Liver (tissue), 9 donors: ENCODE results near the gene OR2M3. TPM values are rescaled to one million over a fixed set of nuclear protein-coding genes. Genes with fewer than 3 reads are reported as not detected.
A peak's percentile ranks its signal among the peaks of the same experiment; 100 is the strongest.
"Not testable (repeated sequence)": the region's sequence is repeated elsewhere in the genome, so short reads cannot be mapped to it uniquely, and the experiment has no call there.

ENCODE experiments used
- DNase-seq: peaks from one replicate; pipeline ENCODE4 v3.0.0-alpha.2; 2017; ENCODE audit warnings: low spot score
- H3K27ac ChIP-seq, 2 donors: one replicate each; pipeline ENCODE4 v1.7.0; 2013; ENCODE audit warnings: inconsistent platforms in 2 of 2, low read length in 2 of 2, control low read depth in 1 of 2, low read depth in 1 of 2, mild to moderate bottlenecking in 1 of 2
- H3K27me3 ChIP-seq, 4 donors: one replicate each; pipeline versions ENCODE4 v1.6.1 to v1.7.0; 2013; ENCODE audit warnings: low read length in 3 of 4, inconsistent platforms in 1 of 4, mild to moderate bottlenecking in 1 of 4, moderate library complexity in 1 of 4; ENCODE audit not compliant: control insufficient read depth in 4 of 4, insufficient read depth in 4 of 4
- H3K36me3 ChIP-seq, 4 donors: one replicate each; pipeline versions ENCODE4 v1.6.1 to v1.7.0; 2013; ENCODE audit warnings: low read length in 3 of 4, mild to moderate bottlenecking in 3 of 4, low read depth in 1 of 4, moderate library complexity in 1 of 4; ENCODE audit not compliant: control insufficient read depth in 4 of 4, insufficient read depth in 3 of 4
- H3K4me1 ChIP-seq, 4 donors: one replicate each; pipeline versions ENCODE4 v1.6.1 to v1.7.0; 2013; ENCODE audit warnings: low read length in 3 of 4, mild to moderate bottlenecking in 3 of 4, moderate library complexity in 1 of 4; ENCODE audit not compliant: control insufficient read depth in 4 of 4, insufficient read depth in 4 of 4
- H3K4me3 ChIP-seq, 3 donors: one replicate each; pipeline versions ENCODE4 v1.6.1 to v1.7.0; 2013; ENCODE audit warnings: low read length in 3 of 3, control low read depth in 1 of 3, low read depth in 1 of 3, mild to moderate bottlenecking in 1 of 3
- H3K9ac ChIP-seq, 2 donors: one replicate each; pipeline ENCODE4 v1.7.0; 2013; ENCODE audit warnings: low read length in 2 of 2, mild to moderate bottlenecking in 2 of 2, moderate library complexity in 2 of 2, control low read depth in 1 of 2, low read depth in 1 of 2
- H3K9me3 ChIP-seq, 4 donors: one replicate each; pipeline versions ENCODE4 v1.6.1 to v1.7.0; 2013; ENCODE audit warnings: low read length in 3 of 4; ENCODE audit not compliant: control insufficient read depth in 4 of 4
- ATF3 ChIP-seq: IDR thresholded peaks from 2 replicates; pipeline ENCODE4 v1.6.1; 2016; ENCODE audit warnings: antibody characterized with exemption
- CTCF ChIP-seq: fragments of 150-350 bp; IDR thresholded peaks from 2 replicates; pipeline ENCODE4 v1.5.1; 2017; ENCODE audit warnings: improper control_type of control experiment, low read depth, low read length; ENCODE audit not compliant: missing input control
- EGR1 ChIP-seq, 2 donors: IDR thresholded peaks; 2 replicates each; pipeline ENCODE4 v1.6.1; 2016 to 2018; ENCODE audit warnings: antibody characterized with exemption in 2 of 2, low read depth in 2 of 2
- FOXA1 ChIP-seq: IDR thresholded peaks from 2 replicates; pipeline ENCODE4 v1.6.1; 2016; ENCODE audit warnings: antibody characterized with exemption
- HNF4A ChIP-seq, 2 donors: conservative IDR thresholded peaks; 2 replicates each; pipeline ENCODE4 v1.6.1; 2016; ENCODE audit warnings: antibody characterized with exemption in 2 of 2, mild to moderate bottlenecking in 2 of 2
- RAD21 ChIP-seq, 2 donors: IDR thresholded peaks; 2 replicates each; pipeline ENCODE4 v1.6.1; 2016; ENCODE audit warnings: antibody characterized with exemption in 2 of 2, mild to moderate bottlenecking in 2 of 2
- SP1 ChIP-seq: IDR thresholded peaks from 2 replicates; pipeline ENCODE4 v1.6.1; 2018; ENCODE audit warnings: antibody characterized with exemption, mild to moderate bottlenecking
- WGBS: extraction: QIAGEN DNeasy Blood & Tissue Kit; methylation state at CpG from one replicate; pipeline ENCODE4 v1.1.7; 2013; 5-methylcytosine and 5-hydroxymethylcytosine counted together
- polyA plus RNA-seq, 2 donors: library from polyadenylated mRNA; stranded (reverse) in 1 of 2; unstranded in 1 of 2; fragments of 200-250 nt in 1 of 2; fragments of >200 nt in 1 of 2; fragmentation: Nextera tagmentation in 1 of 2; extraction: Ambion mirVana in 1 of 2; gene quantifications; one replicate each; pipeline versions ENCODE4 v1.2.1 to v1.2.3, GENCODE V29; 2013 to 2015
- total RNA-seq, 2 donors: library from RNA; depleted of rRNA; stranded (reverse); fragments of >200 nt; gene quantifications; one replicate each; pipeline ENCODE4 v1.2.3, GENCODE V29; 2014
- donor health status: healthy.
- donor health status: healthy.
- donor health status: healthy.
- donor health status: healthy.
- donor health status: healthy.

Gene OR2M3
- total and polyA plus RNA-seq, 4 donors, result not detected

- H3K4me3 ChIP-seq, result no peak overlapping the region
- H3K27me3 ChIP-seq, result peaks cover 0 to 2% (median 0%) of the 10 kb centered on the region in 4 donors
- TF ChIP-seq FOXA1 (no peak), ATF3 (no peak), EGR1 (IDR thresholded peaks at IDR 0.05; ENCODE audit: low read depth in 2 of 2) (no peak)
- no peaks in the 10 kb centered on the region for H3K4me1 ChIP-seq
- H3K27ac ChIP-seq, result no peak overlapping the region
- DNase-seq, result no peak
- WGBS, result 84% methylated on average over 9 of the region's 9 CpGs
- H3K9me3 ChIP-seq, result no peaks in the 10 kb centered on the region
- H3K36me3 ChIP-seq, result no peaks in the 10 kb centered on the region
- H3K9ac ChIP-seq, result no peak overlapping the region
Measured at GRCh38 chr1:248239478-248239877, 42.4 kb downstream of the OR2M3 start.

GRCh38 chr1:248243204-248243603, 46.1 kb downstream of the OR2M3 start:
- WGBS, result 14% methylated on average over 14 of the region's 14 CpGs
- peaks cover 0 to 2% (median 0%) of the 10 kb centered on the region in 4 donors for H3K27me3 ChIP-seq
- no peaks in the 10 kb centered on the region for H3K9me3 ChIP-seq
- no peaks in the 10 kb centered on the region for H3K36me3 ChIP-seq
- TF ChIP-seq ATF3 (no peak), HNF4A (conservative IDR thresholded peaks at IDR 0.05) (no peak), RAD21 (IDR thresholded peaks at IDR 0.05) (peak; percentile 45 to 65), SP1 (no peak), CTCF (peak; percentile 48)
- H3K4me1 ChIP-seq, result no peaks in the 10 kb centered on the region
- no peak overlapping the region for H3K9ac ChIP-seq
- H3K27ac ChIP-seq, result no peak overlapping the region
- DNase-seq, result no peak
- no peak overlapping the region for H3K4me3 ChIP-seq

- H3K36me3 ChIP-seq, H3K4me1 ChIP-seq, DNase-seq, H3K27me3 ChIP-seq, H3K9ac ChIP-seq, H3K27ac ChIP-seq, H3K9me3 ChIP-seq, H3K4me3 ChIP-seq: not testable (repeated sequence)
- 55% methylated on average over 1 of the region's 1 CpG for WGBS
Measured at GRCh38 chr1:248259309-248259708, 62.2 kb downstream of the OR2M3 start.

Other genes starting within 250 kb of the OR2M3 start
- under 1 TPM; 0.08 to 0.09 TPM for gene OR2L8, start 248.4 kb upstream of the OR2M3 start, total RNA-seq
- gene OR2L8, start 248.4 kb upstream of the OR2M3 start, polyA plus RNA-seq, result not detected
- not detected for gene OR2AK2, start 232.0 kb upstream of the OR2M3 start, total RNA-seq
- gene OR2AK2, start 232.0 kb upstream of the OR2M3 start, polyA plus RNA-seq, result not detected
- gene OR2L5, start 183.6 kb upstream of the OR2M3 start, total RNA-seq, result under 1 TPM in 1 of 2 donors, not detected in 1; 0.09 TPM
- gene OR2L5, start 183.6 kb upstream of the OR2M3 start, polyA plus RNA-seq, result not detected
- not detected for gene OR2L2, start 167.2 kb upstream of the OR2M3 start, total RNA-seq
- under 1 TPM in 1 of 2 donors, not detected in 1; 0.03 TPM for gene OR2L2, start 167.2 kb upstream of the OR2M3 start, polyA plus RNA-seq
- gene OR2L3, start 150.4 kb upstream of the OR2M3 start, total RNA-seq, result under 1 TPM; under 0.01 to 0.05 TPM
- not detected for gene OR2L3, start 150.4 kb upstream of the OR2M3 start, polyA plus RNA-seq
- gene OR2L13, start 102.1 kb upstream of the OR2M3 start, total RNA-seq, result not detected
- not detected for gene OR2L13, start 102.1 kb upstream of the OR2M3 start, polyA plus RNA-seq
- not detected for gene OR2M5, start 52.1 kb upstream of the OR2M3 start, total RNA-seq
- not detected for gene OR2M5, start 52.1 kb upstream of the OR2M3 start, polyA plus RNA-seq
- not detected for gene OR2M2, start 22.4 kb upstream of the OR2M3 start, total RNA-seq
- gene OR2M2, start 22.4 kb upstream of the OR2M3 start, polyA plus RNA-seq, result not detected
- gene OR2M4, start 34.2 kb downstream of the OR2M3 start, total RNA-seq, result not detected
- not detected for gene OR2M4, start 34.2 kb downstream of the OR2M3 start, polyA plus RNA-seq
- gene OR2T33, start 80.7 kb downstream of the OR2M3 start, total RNA-seq, result under 1 TPM in 1 of 2 donors, not detected in 1; 0.37 TPM
- not detected for gene OR2T33, start 80.7 kb downstream of the OR2M3 start, polyA plus RNA-seq
- not detected for gene OR2T12, start 106.2 kb downstream of the OR2M3 start, total RNA-seq
- not detected for gene OR2T12, start 106.2 kb downstream of the OR2M3 start, polyA plus RNA-seq
- gene OR2M7, start 127.3 kb downstream of the OR2M3 start, total RNA-seq, result not detected
- gene OR2M7, start 127.3 kb downstream of the OR2M3 start, polyA plus RNA-seq, result not detected
- gene OR14C36, start 151.5 kb downstream of the OR2M3 start, total RNA-seq, result not detected
- not detected for gene OR14C36, start 151.5 kb downstream of the OR2M3 start, polyA plus RNA-seq
- not detected for gene OR2T4, start 164.4 kb downstream of the OR2M3 start, total RNA-seq
- gene OR2T4, start 164.4 kb downstream of the OR2M3 start, polyA plus RNA-seq, result not detected
- gene OR2T6, start 178.5 kb downstream of the OR2M3 start, total RNA-seq, result not detected
- gene OR2T6, start 178.5 kb downstream of the OR2M3 start, polyA plus RNA-seq, result not detected
- not detected for gene OR2T1, start 205.8 kb downstream of the OR2M3 start, total RNA-seq
- gene OR2T1, start 205.8 kb downstream of the OR2M3 start, polyA plus RNA-seq, result not detected
- gene OR2T2, start 248.4 kb downstream of the OR2M3 start, total RNA-seq, result not detected
- not detected for gene OR2T2, start 248.4 kb downstream of the OR2M3 start, polyA plus RNA-seq